22Rv1 (cell line): ENCODE data around the gene SLC2A10.

ENCODE experiments used
- H3K27ac ChIP-seq: fragments of 450-650 bp; 2 replicates; pipeline ENCODE4 v1.5.1; 2017
- ZFX ChIP-seq: fragments of 450-650 bp; IDR thresholded peaks from 2 replicates; pipeline ENCODE4 v1.6.1; 2017; ENCODE audit warnings: antibody characterized with exemption, borderline replicate concordance
- TF ChIP-seq, protein P1 (sequence below): fragments of 450-650 bp; IDR thresholded peaks from 2 replicates; pipeline ENCODE4 v1.5.1; 2017; ENCODE audit warnings: mild to moderate bottlenecking

The SLC2A10 gene

DNA sequence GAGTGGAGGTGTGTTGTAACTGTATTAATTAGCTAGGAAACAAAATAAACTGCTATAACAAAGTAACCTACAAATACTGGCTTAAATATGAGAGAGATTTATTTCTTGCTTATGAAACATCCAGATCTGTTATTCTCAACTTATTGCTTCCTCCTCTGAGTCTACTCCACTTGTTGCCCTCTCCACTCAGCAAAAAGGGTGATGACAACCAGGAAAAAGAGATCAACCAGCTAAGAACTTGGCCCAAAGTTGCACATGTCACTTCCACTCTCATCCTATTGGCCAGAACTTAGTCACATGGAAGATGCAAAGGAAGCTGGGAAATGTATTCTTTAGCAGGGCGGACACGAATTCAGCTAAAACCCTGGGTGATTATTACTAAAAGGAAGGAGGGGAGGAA lies 15.0 kb upstream of the SLC2A10 start:
- H3K27ac ChIP-seq: no peak overlapping the region

DNA sequence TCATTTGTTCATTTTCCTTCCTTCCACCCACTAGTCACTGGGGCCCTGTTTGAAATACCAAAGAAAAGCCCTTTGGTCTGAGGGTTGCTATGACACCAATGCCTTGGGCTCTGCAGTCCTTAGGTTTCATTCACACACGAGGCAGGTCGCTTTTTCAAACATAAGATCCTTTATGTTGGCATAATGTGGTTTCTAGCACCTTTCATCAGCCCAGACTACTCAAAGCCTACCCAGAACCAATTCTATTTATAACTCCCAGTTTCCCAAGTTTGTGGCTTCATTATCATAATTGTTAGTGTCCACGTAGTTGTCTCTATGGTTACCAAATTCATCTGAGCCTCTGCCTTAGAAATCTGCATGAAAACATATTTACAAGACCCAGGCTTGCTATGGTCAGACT lies 13.6 kb upstream of the SLC2A10 start:
- no peak for TF ChIP-seq ZFX
- TF ChIP-seq, protein P1, sequence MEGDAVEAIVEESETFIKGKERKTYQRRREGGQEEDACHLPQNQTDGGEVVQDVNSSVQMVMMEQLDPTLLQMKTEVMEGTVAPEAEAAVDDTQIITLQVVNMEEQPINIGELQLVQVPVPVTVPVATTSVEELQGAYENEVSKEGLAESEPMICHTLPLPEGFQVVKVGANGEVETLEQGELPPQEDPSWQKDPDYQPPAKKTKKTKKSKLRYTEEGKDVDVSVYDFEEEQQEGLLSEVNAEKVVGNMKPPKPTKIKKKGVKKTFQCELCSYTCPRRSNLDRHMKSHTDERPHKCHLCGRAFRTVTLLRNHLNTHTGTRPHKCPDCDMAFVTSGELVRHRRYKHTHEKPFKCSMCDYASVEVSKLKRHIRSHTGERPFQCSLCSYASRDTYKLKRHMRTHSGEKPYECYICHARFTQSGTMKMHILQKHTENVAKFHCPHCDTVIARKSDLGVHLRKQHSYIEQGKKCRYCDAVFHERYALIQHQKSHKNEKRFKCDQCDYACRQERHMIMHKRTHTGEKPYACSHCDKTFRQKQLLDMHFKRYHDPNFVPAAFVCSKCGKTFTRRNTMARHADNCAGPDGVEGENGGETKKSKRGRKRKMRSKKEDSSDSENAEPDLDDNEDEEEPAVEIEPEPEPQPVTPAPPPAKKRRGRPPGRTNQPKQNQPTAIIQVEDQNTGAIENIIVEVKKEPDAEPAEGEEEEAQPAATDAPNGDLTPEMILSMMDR: no peak
- H3K27ac ChIP-seq: no peak overlapping the region

More for the DNA sequence above, 15.0 kb upstream of the SLC2A10 start:
- TF ChIP-seq, protein P1: no peak
- no peak for TF ChIP-seq ZFX

DNA sequence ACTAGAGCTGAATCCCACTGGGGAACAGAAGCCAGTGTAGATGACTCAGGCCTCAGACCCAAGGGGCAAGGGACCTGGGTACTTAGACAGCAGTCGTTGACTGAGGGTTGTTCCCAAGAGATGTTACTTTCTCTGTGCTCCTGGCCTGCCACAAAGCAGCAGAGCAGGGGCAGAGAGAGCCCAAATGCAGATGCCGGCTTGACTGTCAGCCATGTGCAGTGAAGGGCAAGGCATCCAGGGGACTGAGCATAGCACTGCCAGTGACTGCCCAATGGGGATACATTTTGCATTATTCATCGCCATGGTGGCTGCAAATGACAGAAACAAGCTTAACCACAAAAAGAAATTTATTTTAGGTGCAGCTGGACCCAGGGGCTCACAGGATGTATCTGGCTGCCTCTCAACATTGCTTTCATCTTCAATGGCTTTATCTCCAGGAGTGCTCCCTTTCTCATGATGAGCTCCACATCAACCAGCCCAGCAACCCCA lies 12.6 kb upstream of the SLC2A10 start:
- no peak overlapping the region for H3K27ac ChIP-seq
- TF ChIP-seq, protein P1: no peak
- no peak for TF ChIP-seq ZFX

DNA sequence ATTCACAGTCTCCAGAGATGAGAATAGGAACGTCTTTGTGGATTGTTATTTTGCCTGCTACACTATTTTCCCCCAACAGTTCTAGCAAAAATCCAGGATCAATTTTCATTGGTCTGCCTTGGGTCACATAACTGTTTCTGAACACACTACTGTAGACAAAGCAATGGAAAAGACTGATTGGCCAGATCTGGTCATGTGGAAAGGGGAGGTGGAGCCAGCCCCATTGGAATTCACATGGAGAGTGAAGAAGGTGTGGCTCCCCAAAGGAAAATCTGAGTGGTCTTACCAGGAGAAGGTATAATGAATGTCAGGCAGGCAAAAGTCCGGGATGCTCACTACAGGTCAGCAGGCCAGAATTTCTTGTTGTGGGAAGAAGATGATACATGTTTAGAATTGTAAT lies 10.7 kb upstream of the SLC2A10 start:
- no peak overlapping the region for H3K27ac ChIP-seq
- TF ChIP-seq, protein P1: no peak
- no peak for TF ChIP-seq ZFX

DNA sequence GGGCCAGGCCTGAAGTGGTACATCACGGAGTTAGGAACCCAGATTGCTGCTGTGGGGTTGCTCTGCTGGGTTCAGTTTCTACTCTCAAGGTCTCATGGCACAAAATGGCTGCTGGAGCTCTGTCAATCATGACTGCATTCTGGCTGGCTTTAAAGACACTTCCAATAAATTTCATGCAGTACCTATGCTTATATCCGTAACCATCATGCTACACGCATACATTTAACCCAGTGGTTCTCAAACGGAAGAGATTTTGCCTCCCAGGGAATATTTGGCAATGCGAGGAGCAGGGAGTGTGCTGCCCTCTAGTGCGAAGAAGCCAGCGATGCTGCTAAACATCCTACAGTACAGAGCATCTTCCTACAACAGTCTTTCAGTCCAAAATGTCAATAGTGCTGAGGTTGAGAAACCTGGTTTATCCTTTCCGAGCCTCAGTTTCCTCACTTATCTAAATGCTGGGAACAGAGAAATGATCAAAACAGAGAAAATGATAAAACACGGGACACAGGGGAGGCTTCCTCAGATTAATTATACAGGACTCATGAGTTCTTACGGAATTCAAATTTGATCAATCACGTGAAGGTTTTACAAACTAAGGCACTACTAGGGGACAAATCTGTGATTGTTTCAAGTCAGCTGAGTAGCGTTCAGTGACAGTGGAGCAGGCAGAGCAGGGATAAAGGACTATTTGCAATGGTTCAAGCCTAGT lies 9.6 kb upstream of the SLC2A10 start:
- TF ChIP-seq, protein P1: peak; percentile 81
- TF ChIP-seq ZFX: no peak

DNA sequence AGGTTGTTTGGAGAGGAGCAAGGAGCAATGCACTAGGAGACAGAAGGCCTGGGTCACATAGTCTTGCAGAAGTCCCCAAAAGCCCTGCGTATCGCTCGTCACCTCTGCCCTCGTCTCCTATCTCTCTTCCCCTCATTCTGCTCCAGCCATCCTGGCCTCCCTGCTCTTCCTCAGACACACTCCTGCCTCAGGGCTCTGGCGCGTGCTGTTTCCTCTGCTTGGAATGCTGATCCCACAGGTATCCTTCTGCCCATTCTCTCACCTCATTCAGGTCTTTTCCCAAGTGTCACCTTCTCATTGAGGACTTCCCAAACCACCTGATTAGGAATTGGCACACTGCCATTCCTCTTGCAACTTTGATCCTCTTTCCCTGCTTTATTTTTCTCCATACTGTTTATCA lies 9.0 kb upstream of the SLC2A10 start:
- H3K27ac ChIP-seq: no peak overlapping the region
- TF ChIP-seq, protein P1: no peak
- TF ChIP-seq ZFX: no peak

More for the DNA sequence above, 9.6 kb upstream of the SLC2A10 start:
- no peak overlapping the region for H3K27ac ChIP-seq

DNA sequence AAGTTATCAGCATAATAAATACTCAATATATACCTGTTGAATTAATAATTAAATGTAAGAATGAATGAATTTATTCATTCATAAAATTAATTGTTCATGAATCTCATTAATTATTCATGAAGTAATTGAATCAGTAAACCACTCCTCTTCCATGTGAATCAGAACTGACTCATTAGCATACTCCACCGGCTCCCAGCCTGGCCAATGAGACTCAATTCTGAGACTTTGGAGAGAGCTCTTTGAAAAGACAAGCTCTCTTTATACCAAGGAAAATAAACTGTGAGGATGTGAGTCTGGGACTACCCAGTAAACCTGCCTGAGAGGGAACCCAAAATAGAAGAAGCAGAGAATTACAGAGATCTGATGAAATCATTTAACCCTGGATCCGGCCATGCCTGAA lies 8.4 kb upstream of the SLC2A10 start:
- TF ChIP-seq, protein P1: no peak
- TF ChIP-seq ZFX: no peak

More for the DNA sequence above, 8.4 kb upstream of the SLC2A10 start:
- H3K27ac ChIP-seq: no peak overlapping the region
